ENCODE results near the gene CYP21A2.

Gene CYP21A2

GRCh38 chr6:32081168-32081990 lies 43.2 kb downstream of the CYP21A2 start:
- H3K27ac ChIP-seq, result peak overlapping the region; percentile 92
- ChIA-PET POLR2A (ENCODE audit: low non-redundant PET) (interaction anchor here (0.7 kb wide), 1 partner anchor 30 kb away, joined by 4 read pairs; no protein-coding TSS in a partner anchor), CTCF (interaction anchor here (0.5 kb wide), 1 partner anchor 585 kb away, joined by 3 read pairs; the partner anchor contains the start of gene HLA-DQB1)
- TF ChIP-seq CTCF (conservative IDR thresholded peaks at IDR 0.05; ENCODE audit: low read depth), result no peak
- peak; percentile 73 for DNase-seq (ENCODE audit: low spot score)

GRCh38 chr6:32082478-32082877 lies 44.3 kb downstream of the CYP21A2 start:
- no peak for DNase-seq (ENCODE audit: low spot score)
- no peak for TF ChIP-seq CTCF (conservative IDR thresholded peaks at IDR 0.05; ENCODE audit: low read depth)
- H3K27ac ChIP-seq, result peak overlapping the region; percentile 92
- POLR2A ChIA-PET (ENCODE audit: low non-redundant PET), result no interaction called here
- CTCF ChIA-PET, result interaction anchor here (1.9 kb wide), 1 partner anchor 36 kb away, joined by 7 read pairs; no protein-coding TSS in a partner anchor

DNA sequence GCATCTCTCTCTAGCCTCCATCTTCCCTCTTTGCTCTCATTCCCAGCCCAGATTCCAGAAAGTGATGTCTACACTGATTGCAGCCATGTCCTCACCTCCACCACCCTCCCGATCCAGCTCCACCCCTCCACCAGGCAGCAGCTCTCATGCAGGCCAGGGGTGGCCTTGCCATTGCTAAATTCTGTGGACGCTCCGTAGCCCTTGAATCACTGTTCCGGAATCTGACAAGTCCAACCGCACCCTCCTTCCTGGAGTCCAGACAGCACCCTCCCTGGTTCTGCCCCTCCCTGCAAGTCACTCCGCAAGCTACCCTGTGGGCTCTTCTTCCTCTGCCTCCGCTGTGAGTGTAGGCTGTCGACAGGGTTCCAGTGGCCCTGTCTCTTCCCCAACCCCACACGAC lies 44.7 kb downstream of the CYP21A2 start:
- no peak for TF ChIP-seq CTCF (conservative IDR thresholded peaks at IDR 0.05; ENCODE audit: low read depth)
- DNase-seq (ENCODE audit: low spot score), result peak; percentile 93
- CTCF ChIA-PET, result interaction anchor here (1.9 kb wide), 1 partner anchor 36 kb away, joined by 7 read pairs; no protein-coding TSS in a partner anchor
- POLR2A ChIA-PET (ENCODE audit: low non-redundant PET), result no interaction called here
- peak overlapping the region; percentile 92 for H3K27ac ChIP-seq

DNA sequence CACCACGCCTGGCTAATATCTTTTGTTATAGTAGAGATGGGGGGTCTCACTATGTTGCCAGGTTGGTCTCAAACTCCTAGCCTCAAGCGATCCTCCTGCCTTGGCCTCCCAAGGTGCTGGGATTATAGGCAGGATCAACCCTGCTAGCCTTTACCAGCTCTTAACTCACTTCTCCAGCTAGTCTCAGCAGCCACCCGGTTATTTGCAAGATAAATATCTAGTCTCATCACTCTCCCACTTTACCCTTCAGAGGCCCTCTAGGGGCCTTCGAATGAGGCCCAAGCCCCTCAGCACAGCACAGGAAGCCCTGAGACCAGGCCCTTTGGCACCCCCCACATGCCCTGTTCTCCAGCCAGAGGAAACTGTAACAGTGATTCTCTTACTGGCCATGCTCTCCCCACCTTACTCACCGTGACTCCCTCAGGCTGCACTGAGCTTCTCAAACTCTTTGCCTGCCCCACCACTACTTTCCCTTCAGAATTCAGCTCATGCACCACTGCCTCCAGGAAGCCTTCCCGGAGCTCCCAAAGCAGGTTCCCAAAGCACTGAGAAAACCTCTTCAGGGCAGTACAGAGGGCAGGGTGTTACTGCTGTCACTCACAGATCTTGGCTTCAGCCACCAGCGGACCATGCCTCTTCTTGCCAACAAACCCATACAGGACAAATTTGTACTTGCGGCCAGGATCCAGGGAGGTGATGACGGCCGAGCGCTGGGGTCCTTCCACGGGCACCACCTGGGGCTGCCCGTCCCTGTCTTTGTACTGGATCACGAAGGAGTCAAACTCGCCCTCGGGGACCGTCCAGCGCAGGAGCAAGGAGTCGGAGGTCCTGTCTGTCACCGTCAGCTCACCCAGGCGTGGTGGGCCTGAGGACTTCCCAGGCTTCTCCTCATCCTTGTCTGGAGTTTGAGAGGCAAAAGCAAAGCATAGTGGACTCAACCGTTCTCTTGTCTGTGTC lies 45.9 kb downstream of the CYP21A2 start:
- no peak for DNase-seq (ENCODE audit: low spot score)
- no peak for TF ChIP-seq CTCF (conservative IDR thresholded peaks at IDR 0.05; ENCODE audit: low read depth)
- POLR2A ChIA-PET (ENCODE audit: low non-redundant PET), result no interaction called here
- CTCF ChIA-PET, result interaction anchor here (1.9 kb wide), 1 partner anchor 35 kb away, joined by 7 read pairs; no protein-coding TSS in a partner anchor
- peak overlapping the region; percentile 92 for H3K27ac ChIP-seq

GRCh38 chr6:32084780-32085179 lies 46.6 kb downstream of the CYP21A2 start:
- no peak for DNase-seq (ENCODE audit: low spot score)
- POLR2A ChIA-PET (ENCODE audit: low non-redundant PET), result no interaction called here
- TF ChIP-seq CTCF (conservative IDR thresholded peaks at IDR 0.05; ENCODE audit: low read depth), result no peak
- CTCF ChIA-PET, result interaction anchor here (0.6 to 0.7 kb wide), 2 partner anchors 10 to 70 kb away, joined by 3 read pairs; no protein-coding TSS in a partner anchor
- H3K27ac ChIP-seq, result peak overlapping the region; percentile 92

Measured in RWPE1 (cell line).